H7 (cell line): ENCODE results near the gene ZBP1. TPM values are rescaled to one million over a fixed set of nuclear protein-coding genes. Genes with fewer than 3 reads are reported as not detected.

Experiments
- DNase-seq: peaks from one replicate; pipeline ENCODE4 v3.0.0; 2012
- H3K27me3 ChIP-seq: 2 replicates; pipeline ENCODE4 v1.6.0; 2011; ENCODE audit warnings: mild to moderate bottlenecking, low read length; ENCODE audit not compliant: control insufficient read depth, insufficient read depth
- H3K36me3 ChIP-seq: replicated peaks from 2 replicates; pipeline ENCODE4 v1.5.1; 2011; ENCODE audit warnings: low read length; ENCODE audit not compliant: control insufficient read depth, insufficient read depth
- H3K4me3 ChIP-seq: 2 replicates; pipeline ENCODE4 v1.5.1; 2011; ENCODE audit warnings: low read depth, mild to moderate bottlenecking, control low read depth, low read length, moderate library complexity; ENCODE audit not compliant: insufficient read depth
- total RNA-seq: library from RNA; depleted of rRNA; stranded (reverse); fragments of >200 nt; shearing (Covaris generic); gene quantifications from 2 replicates; pipeline ENCODE4 v1.2.3, GENCODE V29; 2014; rRNA removed

ZBP1 gene
- total RNA-seq, 1 experiment from 2014 or later: not detected

DNA sequence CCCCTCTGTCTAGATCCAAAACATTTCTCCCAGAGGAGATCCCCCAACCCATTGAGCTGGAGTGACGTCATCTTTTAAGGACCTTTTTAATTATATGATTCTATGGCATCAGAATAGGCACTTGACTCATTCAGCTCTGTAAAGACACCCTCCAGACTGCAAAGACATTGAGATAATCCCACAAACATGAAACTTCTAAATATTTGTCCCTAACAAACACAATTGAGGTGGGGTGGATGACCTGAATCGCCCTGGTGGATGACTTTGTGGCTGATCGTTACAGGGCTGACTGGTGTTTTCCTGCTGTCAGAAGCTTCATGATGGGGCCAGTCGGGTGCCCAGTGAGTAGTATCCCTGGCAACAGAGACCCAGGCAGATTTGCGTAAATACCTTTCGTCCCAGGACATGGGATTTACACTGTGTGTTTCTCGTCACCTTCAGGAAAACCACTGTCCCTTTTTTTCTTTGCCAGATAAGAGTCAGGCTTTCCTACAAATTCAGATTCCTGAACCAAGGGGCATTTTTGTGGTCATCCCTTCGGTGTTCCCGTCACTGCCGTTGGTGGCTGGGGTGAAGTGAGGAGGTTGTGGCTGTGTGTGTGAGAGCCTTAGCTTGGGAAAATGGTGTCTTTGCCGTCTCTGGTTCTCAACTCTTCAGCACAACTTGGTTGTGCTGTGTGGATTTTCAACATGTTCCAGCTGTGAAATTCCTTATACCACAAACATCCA lies 64.6 kb downstream of the ZBP1 start:
- DNase-seq: no peak
- H3K4me3 ChIP-seq: no peak overlapping the region
- no peaks in the 10 kb centered on the region for H3K36me3 ChIP-seq
- H3K27me3 ChIP-seq: no peaks in the 10 kb centered on the region

Other genes with a start within 250 kb of the ZBP1 start
- gene RBM38, start 229.0 kb downstream of the ZBP1 start, total RNA-seq: 75.6 and 91.7 TPM in 2 replicates
- 8.2 and 14.2 TPM in 2 replicates for gene CTCFL, start 95.3 kb downstream of the ZBP1 start, total RNA-seq
- gene PCK1, start 59.3 kb downstream of the ZBP1 start, total RNA-seq: not detected in 2 replicates
- 17.8 and 25.1 TPM in 2 replicates for gene PMEPA1, start 89.6 kb upstream of the ZBP1 start, total RNA-seq